Gastrocnemius medialis (tissue), 4 donors: ENCODE data around the gene FAM78B. TPM values are rescaled to one million over a fixed set of nuclear protein-coding genes. Genes with fewer than 3 reads are reported as not detected.
A peak's percentile ranks its signal among the peaks of the same experiment; 100 is the strongest.

Experiments used
- ATAC-seq, 2 donors: fragments of 150-250 bp; one replicate each; pipeline ENCODE4 v1.9.1; 2016
- DNase-seq, 2 donors: peaks; one replicate each; pipeline ENCODE4 v3.0.0-alpha.2; 2019
- H3K27ac ChIP-seq, 4 donors: fragments of 200-600 bp; sonication (generic); 1 replicate in 1 of 4; 2 replicates in 3 of 4; pipeline ENCODE4 v1.5.1; 2016 to 2018; ENCODE audit warnings: mild to moderate bottlenecking in 2 of 4, moderate library complexity in 1 of 4
- H3K27me3 ChIP-seq, 3 donors: fragments of 200-600 bp; sonication (generic) in 2 of 3; 1 replicate in 1 of 3; 2 replicates in 2 of 3; pipeline versions ENCODE4 v1.5.1 to v1.6.0; 2016 to 2019; ENCODE audit warnings: mild to moderate bottlenecking in 1 of 3, moderate library complexity in 1 of 3
- H3K36me3 ChIP-seq, 2 donors: fragments of 200-600 bp; sonication (generic) in 1 of 2; one replicate each; pipeline ENCODE4 v1.5.1; 2017 to 2018
- H3K4me1 ChIP-seq, 2 donors: fragments of 200-600 bp; sonication (generic) in 1 of 2; one replicate each; pipeline ENCODE4 v1.5.1; 2016 to 2017; ENCODE audit warnings: mild to moderate bottlenecking in 2 of 2
- H3K4me3 ChIP-seq, 4 donors: fragments of 200-600 bp; sonication (generic) in 3 of 4; 1 replicate in 1 of 4; 2 replicates in 3 of 4; pipeline ENCODE4 v1.5.1; 2016 to 2019; ENCODE audit warnings: mild to moderate bottlenecking in 2 of 4
- H3K9me3 ChIP-seq, 3 donors: fragments of 200-600 bp; sonication (generic) in 2 of 3; 1 replicate in 1 of 3; 2 replicates in 2 of 3; pipeline ENCODE4 v1.5.1; 2016 to 2019
- POLR2A ChIP-seq, 2 donors: fragments of 450-650 bp; IDR thresholded peaks; one replicate each; pipeline ENCODE4 v1.6.1; 2017; ENCODE audit warnings: antibody characterized with exemption in 2 of 2, mild to moderate bottlenecking in 2 of 2, moderate library complexity in 2 of 2
- in situ Hi-C, 4 donors: fragments of 200-750 bp; cut with MboI; loops; one replicate each; pipeline versions ENCODE4 v1.15.0 to v1.8.0; 2017; ENCODE audit warnings: low sequenced_read_pairs in 4 of 4
- intact Hi-C: fragments of 100-400 bp; cut with DNase I; formaldehyde crosslinking; loops from one replicate; pipeline ENCODE4 v1.15.1; 2023; ENCODE audit warnings: low total_unique reads
- total RNA-seq, 4 donors: library from RNA; depleted of rRNA; stranded (reverse); fragments of >200 nt; gene quantifications; one replicate each; pipeline versions ENCODE4 v1.1.0 to v1.2.3, GENCODE V29; 2016
- TF ChIP-seq, protein P1 (sequence below), 5 experiments: fragments of 450-650 bp in 3 of 5; fragments of 200-600 bp in 2 of 5; sonication (generic) in 2 of 5; IDR thresholded peaks in 4 of 5; conservative IDR thresholded peaks in 1 of 5; 1 replicate in 4 of 5; 2 replicates in 1 of 5; pipeline ENCODE4 v1.5.1; 2016 to 2019; ENCODE audit warnings: antibody characterized with exemption in 5 of 5, mild to moderate bottlenecking in 3 of 5, moderate library complexity in 3 of 5

Gene FAM78B
- total RNA-seq, 4 donors from 2014 or later, result 1.6 to 9.9 (median 2.6) TPM

DNA sequence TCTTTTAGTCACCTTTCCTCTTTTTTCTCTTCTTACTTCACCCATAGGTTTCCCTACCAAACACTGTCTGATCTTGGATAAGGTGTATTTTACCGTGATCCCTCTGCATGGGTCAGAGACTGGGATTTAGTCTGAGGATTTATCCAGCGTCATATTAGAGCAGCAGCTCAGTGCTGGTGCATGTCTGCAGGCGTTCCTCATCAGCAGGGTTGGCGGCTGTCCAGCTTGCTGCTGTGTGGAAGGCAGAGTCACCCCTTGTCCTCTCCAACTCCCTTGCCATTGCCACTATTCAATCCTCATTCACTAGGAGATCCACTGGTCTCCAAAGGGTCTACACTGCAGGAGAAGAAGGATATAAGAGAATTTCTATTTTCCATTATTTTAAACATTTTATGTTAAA lies 7.3 kb upstream of the FAM78B start:
- DNase-seq (no peak), ATAC-seq (no peak)
- H3K36me3 ChIP-seq, result no peaks in the 10 kb centered on the region
- intact Hi-C loops, result loop anchor here (10.0 kb wide), 1 partner anchor 429 kb away; no protein-coding TSS in a partner anchor
- H3K27me3 ChIP-seq, result no peaks in the 10 kb centered on the region
- peaks cover 0 to 5% of the 10 kb centered on the region in 2 donors for H3K4me1 ChIP-seq
- no peak overlapping the region for H3K4me3 ChIP-seq
- in situ Hi-C loops, result loop anchor here in 2 of 4 donors (25.0 kb wide), 2 partner anchors 237 to 537 kb away; partner anchors contain the start of gene MGST3 (in 1 of the 2)
- no peak overlapping the region for H3K27ac ChIP-seq
- TF ChIP-seq, protein P1, sequence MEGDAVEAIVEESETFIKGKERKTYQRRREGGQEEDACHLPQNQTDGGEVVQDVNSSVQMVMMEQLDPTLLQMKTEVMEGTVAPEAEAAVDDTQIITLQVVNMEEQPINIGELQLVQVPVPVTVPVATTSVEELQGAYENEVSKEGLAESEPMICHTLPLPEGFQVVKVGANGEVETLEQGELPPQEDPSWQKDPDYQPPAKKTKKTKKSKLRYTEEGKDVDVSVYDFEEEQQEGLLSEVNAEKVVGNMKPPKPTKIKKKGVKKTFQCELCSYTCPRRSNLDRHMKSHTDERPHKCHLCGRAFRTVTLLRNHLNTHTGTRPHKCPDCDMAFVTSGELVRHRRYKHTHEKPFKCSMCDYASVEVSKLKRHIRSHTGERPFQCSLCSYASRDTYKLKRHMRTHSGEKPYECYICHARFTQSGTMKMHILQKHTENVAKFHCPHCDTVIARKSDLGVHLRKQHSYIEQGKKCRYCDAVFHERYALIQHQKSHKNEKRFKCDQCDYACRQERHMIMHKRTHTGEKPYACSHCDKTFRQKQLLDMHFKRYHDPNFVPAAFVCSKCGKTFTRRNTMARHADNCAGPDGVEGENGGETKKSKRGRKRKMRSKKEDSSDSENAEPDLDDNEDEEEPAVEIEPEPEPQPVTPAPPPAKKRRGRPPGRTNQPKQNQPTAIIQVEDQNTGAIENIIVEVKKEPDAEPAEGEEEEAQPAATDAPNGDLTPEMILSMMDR (IDR thresholded peaks at IDR 0.05 in 4 of 5, conservative IDR thresholded peaks at IDR 0.05 in 1 of 5), result no peak
- no peak for TF ChIP-seq POLR2A (IDR thresholded peaks at IDR 0.05)
- no peaks in the 10 kb centered on the region for H3K9me3 ChIP-seq

DNA sequence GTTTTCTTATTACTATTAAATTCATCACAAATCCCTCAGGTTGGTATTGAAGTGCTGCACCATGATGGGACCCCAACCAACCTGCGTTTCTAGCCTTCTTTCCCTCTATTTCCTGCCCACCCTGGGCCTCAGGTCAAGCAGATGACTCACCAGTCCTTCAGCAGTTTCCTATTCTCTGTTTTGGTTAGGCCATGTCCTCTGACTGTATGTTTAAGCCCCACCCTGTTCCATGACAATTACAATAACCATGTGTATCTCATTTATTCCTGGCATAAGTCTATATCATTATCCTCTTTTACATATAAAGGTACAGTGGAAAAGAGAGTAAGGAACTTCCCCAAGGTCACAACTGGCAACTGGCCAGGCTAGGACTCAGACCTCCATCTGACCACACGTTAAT lies 5.3 kb upstream of the FAM78B start:
- no peak for ATAC-seq
- intact Hi-C loops, result loop anchor here (10.0 kb wide), 1 partner anchor 427 kb away; no protein-coding TSS in a partner anchor
- Histone ChIP-seq H3K4me3 (no peak overlapping the region), H3K36me3 (no peaks in the 10 kb centered on the region), H3K9me3 (no peaks in the 10 kb centered on the region), H3K4me1 (peaks cover 7 to 11% of the 10 kb centered on the region in 2 donors), H3K27ac (no peak overlapping the region), H3K27me3 (no peaks in the 10 kb centered on the region)
- in situ Hi-C loops, result loop anchor here in 2 of 4 donors (25.0 kb wide), 2 partner anchors 235 to 535 kb away; partner anchors contain the start of gene MGST3 (in 1 of the 2)
- DNase-seq, result no peak
- TF ChIP-seq POLR2A (IDR thresholded peaks at IDR 0.05), result no peak
- TF ChIP-seq, protein P1 (IDR thresholded peaks at IDR 0.05 in 4 of 5, conservative IDR thresholded peaks at IDR 0.05 in 1 of 5), result no peak

DNA sequence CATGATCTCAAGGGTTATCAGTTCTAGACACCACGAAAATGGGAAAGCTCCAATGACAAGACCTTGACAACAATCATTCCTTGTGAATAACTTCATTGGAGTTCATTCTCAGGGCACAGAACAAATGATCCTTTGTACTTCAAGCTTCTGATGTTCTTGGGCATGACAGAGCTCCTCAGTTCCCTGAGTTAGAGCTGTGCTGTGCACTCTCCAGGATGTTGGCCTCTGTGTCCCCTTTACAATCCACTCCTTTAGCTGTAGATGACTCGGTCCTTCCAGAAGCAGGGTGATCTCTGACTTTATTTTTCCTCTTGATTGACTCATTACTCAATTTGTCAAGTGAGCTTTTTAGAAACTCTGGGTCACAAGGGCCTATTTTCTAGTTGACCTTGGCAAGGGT lies 3.9 kb upstream of the FAM78B start:
- intact Hi-C loops, result loop anchor here (10.0 kb wide), 1 partner anchor 426 kb away; no protein-coding TSS in a partner anchor
- in situ Hi-C loops, result loop anchor here in 2 of 4 donors (25.0 kb wide), 2 partner anchors 233 to 533 kb away; partner anchors contain the start of gene MGST3 (in 1 of the 2)
- no peak for ATAC-seq

DNA sequence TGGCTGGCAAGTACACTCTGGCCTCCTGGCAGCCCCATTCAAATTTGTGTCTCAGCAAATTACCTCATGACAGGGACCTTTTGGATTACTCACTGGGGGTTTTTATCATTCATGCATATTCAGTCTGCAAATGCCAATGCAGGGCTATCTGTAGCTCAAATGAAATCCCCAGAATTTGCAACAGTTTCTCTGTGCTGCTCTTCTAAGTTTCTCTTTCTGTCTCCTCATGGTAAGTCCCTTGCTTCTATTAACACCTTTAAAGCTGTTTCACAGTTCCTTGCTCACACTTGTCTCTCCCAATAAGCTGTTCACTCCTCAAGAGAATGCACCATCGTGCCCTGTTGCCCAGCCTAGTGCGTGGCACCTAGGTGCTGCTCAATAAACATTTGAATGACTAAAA lies 3.3 kb upstream of the FAM78B start:
- ATAC-seq (peak in 1 of 2 donors; percentile 24), DNase-seq (peak in 1 of 2 donors; percentile 32)
- no peaks in the 10 kb centered on the region for H3K9me3 ChIP-seq
- no peaks in the 10 kb centered on the region for H3K27me3 ChIP-seq
- TF ChIP-seq, protein P1 (IDR thresholded peaks at IDR 0.05 in 4 of 5, conservative IDR thresholded peaks at IDR 0.05 in 1 of 5), result no peak
- TF ChIP-seq POLR2A (IDR thresholded peaks at IDR 0.05), result no peak
- H3K36me3 ChIP-seq, result no peaks in the 10 kb centered on the region
- no peak overlapping the region for H3K4me3 ChIP-seq
- intact Hi-C loops (loop anchor here (10.0 kb wide), 1 partner anchor 425 kb away; no protein-coding TSS in a partner anchor), in situ Hi-C loops (loop anchor here in 2 of 4 donors (25.0 kb wide), 2 partner anchors 233 to 533 kb away; partner anchors contain the start of gene MGST3 (in 1 of the 2))
- peak overlapping the region in 1 of 4 donors; percentile 58 for H3K27ac ChIP-seq
- peaks cover 11 to 16% of the 10 kb centered on the region in 2 donors for H3K4me1 ChIP-seq

More for the DNA sequence above, 3.9 kb upstream of the FAM78B start:
- DNase-seq, result no peak
- no peaks in the 10 kb centered on the region for H3K9me3 ChIP-seq
- H3K36me3 ChIP-seq, result no peaks in the 10 kb centered on the region
- H3K4me1 ChIP-seq, result peaks cover 9 to 11% of the 10 kb centered on the region in 2 donors
- no peak overlapping the region for H3K27ac ChIP-seq
- no peak overlapping the region for H3K4me3 ChIP-seq
- TF ChIP-seq POLR2A (IDR thresholded peaks at IDR 0.05), result no peak
- TF ChIP-seq, protein P1 (IDR thresholded peaks at IDR 0.05 in 4 of 5, conservative IDR thresholded peaks at IDR 0.05 in 1 of 5), result no peak
- no peaks in the 10 kb centered on the region for H3K27me3 ChIP-seq
